Measurements from ENCODE around the gene SLC16A2. TPM values are rescaled to one million over a fixed set of nuclear protein-coding genes. Genes with fewer than 3 reads are reported as not detected.

The SLC16A2 gene
- total and polyA plus RNA-seq, 2 donors from 2014 or later, result 13.8 to 17.2 TPM

DNA sequence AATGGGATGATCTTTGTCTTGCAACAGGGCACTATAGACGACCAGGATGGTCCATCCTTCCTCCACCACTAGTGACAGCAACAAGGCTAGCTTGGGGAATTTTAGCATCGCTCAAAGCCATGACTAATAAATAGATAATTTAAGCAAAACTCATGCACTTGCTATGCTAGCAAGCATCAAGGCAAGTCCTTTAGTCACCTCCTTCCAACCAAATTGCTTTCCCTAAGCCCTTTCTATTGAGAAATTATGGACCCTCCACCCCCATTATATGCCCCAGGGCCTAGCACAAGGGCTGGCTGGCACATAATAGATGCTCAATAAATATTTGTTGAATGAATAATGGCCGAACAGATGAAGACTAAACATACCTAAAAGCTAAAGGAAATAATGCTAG lies 28.6 kb downstream of the SLC16A2 start:
- Histone ChIP-seq H3K9me3 (ENCODE audit: control insufficient read depth in 2 of 3, insufficient read depth in 1 of 3, low read length in 3 of 3) (no peaks in the 10 kb centered on the region), H3K27me3 (ENCODE audit: control insufficient read depth, insufficient read depth, low read length) (no peaks in the 10 kb centered on the region), H3K4me3 (ENCODE audit: low read length in 3 of 3) (no peak overlapping the region), H3K4me1 (ENCODE audit: control insufficient read depth in 2 of 3, insufficient read depth in 2 of 3, low read depth in 1 of 3, low read length in 3 of 3) (no peaks in the 10 kb centered on the region), H3K36me3 (ENCODE audit: control insufficient read depth in 2 of 3, insufficient read depth in 3 of 3, low read length in 3 of 3) (no peaks in the 10 kb centered on the region), H3K9ac (ENCODE audit: low read length in 3 of 3) (no peak overlapping the region), H3K27ac (ENCODE audit: low read depth in 2 of 2, low read length in 2 of 2) (no peak overlapping the region)
- intact Hi-C loops (cut with DNase I), result no loop called here
- TF ChIP-seq CTCF (IDR thresholded peaks at IDR 0.05; ENCODE audit: borderline replicate concordance, extremely low read depth, insufficient read depth), result no peak
- DNase-seq (no peak), FAIRE-seq (no peak)

DNA sequence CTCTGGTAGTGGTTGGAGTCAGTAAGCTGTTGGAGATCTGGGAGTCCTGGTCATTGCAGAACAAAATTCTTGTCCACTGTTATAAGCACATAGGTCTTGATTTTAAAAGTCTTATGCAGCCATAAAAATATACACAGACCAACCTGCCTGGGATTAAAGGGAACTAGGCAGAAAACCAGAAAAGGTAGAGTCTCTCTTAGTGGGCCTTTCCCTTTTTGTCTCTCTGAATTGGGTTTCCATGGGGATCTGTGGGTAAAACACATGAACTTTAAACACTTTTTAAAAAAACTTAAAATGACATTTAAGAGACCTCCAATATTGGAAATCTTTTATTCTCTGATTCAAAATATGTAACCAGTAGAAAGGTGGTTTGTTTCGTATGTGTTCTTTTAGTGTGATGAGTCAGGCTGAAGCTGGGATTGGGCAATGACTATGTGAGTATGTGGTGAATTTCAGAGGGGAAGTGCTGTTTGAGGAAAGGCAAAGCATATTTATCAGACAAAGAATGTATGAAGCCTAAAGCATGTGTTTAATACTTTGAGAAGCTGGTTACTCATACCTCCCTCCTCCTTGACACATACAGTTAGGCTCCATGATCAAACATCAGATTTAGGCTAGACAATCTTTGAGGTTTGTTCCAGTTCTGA lies 29.6 kb downstream of the SLC16A2 start:
- H3K9ac ChIP-seq (ENCODE audit: low read length in 3 of 3), result no peak overlapping the region

DNA sequence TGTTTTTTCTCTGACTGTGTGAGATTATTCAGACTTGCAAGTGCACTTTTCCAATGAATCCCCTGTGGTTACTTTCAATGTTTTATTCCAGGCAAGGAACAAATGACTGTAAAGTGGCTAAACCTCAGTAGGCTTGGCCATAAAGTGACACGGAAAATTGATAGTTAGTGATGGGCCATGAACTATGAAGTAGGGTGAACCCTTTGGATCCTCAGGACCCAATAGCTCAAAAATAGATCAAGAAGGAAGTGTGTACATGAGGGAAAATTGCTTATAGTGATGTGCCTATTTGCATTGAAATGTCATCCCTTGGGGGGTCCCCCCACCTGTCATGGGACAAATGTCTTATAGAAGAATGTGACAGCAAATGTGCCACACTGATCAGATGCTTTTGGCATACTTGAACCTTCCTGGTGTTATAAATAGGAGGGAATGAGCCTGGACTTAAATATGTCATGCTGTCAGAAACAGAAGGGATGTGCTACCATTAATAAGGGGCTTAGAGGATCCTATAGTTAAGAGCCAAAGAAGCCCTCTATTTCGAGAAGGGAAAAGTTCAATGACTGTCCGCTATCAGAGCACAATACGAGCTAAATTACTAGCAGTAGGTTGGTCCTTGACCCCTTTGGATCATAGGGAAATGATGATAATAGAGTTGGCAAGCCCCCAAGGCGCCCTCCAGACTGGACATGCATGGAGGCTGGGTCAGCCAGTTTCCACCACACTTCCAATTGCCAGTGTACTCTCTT lies 30.3 kb downstream of the SLC16A2 start:
- Histone ChIP-seq H3K36me3 (ENCODE audit: control insufficient read depth in 2 of 3, insufficient read depth in 3 of 3, low read length in 3 of 3) (no peaks in the 10 kb centered on the region), H3K9me3 (ENCODE audit: control insufficient read depth in 2 of 3, insufficient read depth in 1 of 3, low read length in 3 of 3) (no peaks in the 10 kb centered on the region), H3K4me3 (ENCODE audit: low read length in 3 of 3) (no peak overlapping the region), H3K4me1 (ENCODE audit: control insufficient read depth in 2 of 3, insufficient read depth in 2 of 3, low read depth in 1 of 3, low read length in 3 of 3) (no peaks in the 10 kb centered on the region), H3K9ac (ENCODE audit: low read length in 3 of 3) (no peak overlapping the region), H3K27ac (ENCODE audit: low read depth in 2 of 2, low read length in 2 of 2) (no peak overlapping the region), H3K27me3 (ENCODE audit: control insufficient read depth, insufficient read depth, low read length) (no peaks in the 10 kb centered on the region)
- DNase-seq (no peak), FAIRE-seq (no peak)
- intact Hi-C loops (cut with DNase I), result no loop called here
- no peak for TF ChIP-seq CTCF (IDR thresholded peaks at IDR 0.05; ENCODE audit: borderline replicate concordance, extremely low read depth, insufficient read depth)

More for the DNA sequence above, 29.6 kb downstream of the SLC16A2 start:
- Histone ChIP-seq H3K4me3 (ENCODE audit: low read length in 3 of 3) (no peak overlapping the region), H3K27ac (ENCODE audit: low read depth in 2 of 2, low read length in 2 of 2) (no peak overlapping the region), H3K36me3 (ENCODE audit: control insufficient read depth in 2 of 3, insufficient read depth in 3 of 3, low read length in 3 of 3) (no peaks in the 10 kb centered on the region), H3K9me3 (ENCODE audit: control insufficient read depth in 2 of 3, insufficient read depth in 1 of 3, low read length in 3 of 3) (no peaks in the 10 kb centered on the region), H3K27me3 (ENCODE audit: control insufficient read depth, insufficient read depth, low read length) (no peaks in the 10 kb centered on the region), H3K4me1 (ENCODE audit: control insufficient read depth in 2 of 3, insufficient read depth in 2 of 3, low read depth in 1 of 3, low read length in 3 of 3) (no peaks in the 10 kb centered on the region)
- FAIRE-seq (no peak), DNase-seq (no peak)
- intact Hi-C loops (cut with DNase I), result no loop called here
- no peak for TF ChIP-seq CTCF (IDR thresholded peaks at IDR 0.05; ENCODE audit: borderline replicate concordance, extremely low read depth, insufficient read depth)
